K562 (cell line): Measurements from ENCODE around the gene RPRD1B. TPM values are rescaled to one million over a fixed set of nuclear protein-coding genes. Genes with fewer than 3 reads are reported as not detected.

Experiments
- ATAC-seq: fragments of 200-7000 bp; cut with Tn5 transposase; 3 replicates; pipeline ENCODE4 v1.9.1; 2020; ENCODE audit warnings: moderate library complexity
- BruUV-seq: library from RNA; stranded (reverse); fragments of 400-500 nt; replicated peaks from 2 replicates; lab custom pipeline; 2021; lab: Mats Ljungman, UMichigan
- CTCF ChIA-PET: fragments of 300-600 bp; formaldehyde crosslinking; extraction: SDS; loops from one replicate; lab custom pipeline; 2021; ENCODE audit warnings: low intra/inter-chr PET ratio; lab: Yijun Ruan, JAX
- POLR2A ChIA-PET: fragments of 300-600, 350-650 bp; sonication (Branson Sonifier 250); formaldehyde crosslinking; extraction: SDS; loops from one replicate; lab custom pipeline; 2021; ENCODE audit warnings: antibody characterized with exemption, inconsistent platforms; lab: Yijun Ruan, JAX
- DNase-seq, 4 experiments: peaks; one replicate each; pipeline versions ENCODE4 v3.0.0 to v3.0.0-alpha.2; 2011 to 2018; ENCODE audit warnings: low spot score in 3 of 4, mixed read lengths in 3 of 4; ENCODE audit errors: extremely low read depth in 1 of 4
- FAIRE-seq: peaks from 2 replicates; lab custom pipeline; 2011; peaks lifted over from hg19 to GRCh38; lab: Jason Lieb, UNC
- H2AFZ ChIP-seq: 2 replicates; pipeline ENCODE4 v1.6.0; 2011; ENCODE audit warnings: low read depth, low read length, control low read depth, inconsistent platforms
- H3K27ac ChIP-seq: fragments of 200-600 bp; 3 replicates; pipeline ENCODE4 v1.8.0; 2011; ENCODE audit warnings: low read depth, mild to moderate bottlenecking, control low read depth, inconsistent platforms, low read length, moderate library complexity, mixed read lengths; ENCODE audit errors: extremely low read depth
- H3K27me3 ChIP-seq, 2 experiments: fragments of 300-600 bp in 1 of 2; 2 replicates in 1 of 2; 3 replicates in 1 of 2; pipeline versions ENCODE4 v1.6.0 to v1.8.0; 2011; ENCODE audit warnings: inconsistent platforms in 2 of 2, low read length in 2 of 2, mild to moderate bottlenecking in 1 of 2, mixed read lengths in 1 of 2, moderate library complexity in 1 of 2; ENCODE audit not compliant: control insufficient read depth in 2 of 2, insufficient read depth in 2 of 2
- H3K36me3 ChIP-seq: fragments of 300-600 bp; 3 replicates; pipeline ENCODE4 v1.8.0; 2011; ENCODE audit warnings: mild to moderate bottlenecking, low read length, inconsistent platforms; ENCODE audit not compliant: control insufficient read depth, insufficient read depth
- H3K4me1 ChIP-seq, 2 experiments: fragments of 200-600 bp in 1 of 2; replicated peaks in 1 of 2; 2 replicates in 1 of 2; 3 replicates in 1 of 2; pipeline versions ENCODE4 v1.5.1 to v1.8.0; 2011; ENCODE audit warnings: inconsistent platforms in 2 of 2, low read length in 2 of 2, mild to moderate bottlenecking in 1 of 2, mixed read lengths in 1 of 2, moderate library complexity in 1 of 2; ENCODE audit not compliant: control insufficient read depth in 2 of 2, insufficient read depth in 2 of 2
- H3K4me2 ChIP-seq: 2 replicates; pipeline ENCODE4 v1.6.1; 2011; ENCODE audit warnings: low read length, control low read depth, inconsistent platforms, mixed read lengths; ENCODE audit not compliant: insufficient read depth
- H3K4me3 ChIP-seq: fragments of 200-600 bp; sonication (generic), shearing (Covaris generic); 2 replicates; pipeline ENCODE4 v1.5.1; 2016; ENCODE audit warnings: control low read depth, inconsistent platforms
- H3K79me2 ChIP-seq: fragments of 200-600 bp; 3 replicates; pipeline ENCODE4 v1.8.0; 2011; ENCODE audit warnings: low read length, inconsistent platforms; ENCODE audit not compliant: control insufficient read depth, insufficient read depth
- H3K9ac ChIP-seq, 2 experiments: 2 replicates each; pipeline versions ENCODE4 v1.6.0 to v1.6.1; 2011; ENCODE audit warnings: low read depth in 2 of 2, low read length in 2 of 2, control low read depth in 1 of 2, inconsistent platforms in 1 of 2, mild to moderate bottlenecking in 1 of 2, mixed read lengths in 1 of 2; ENCODE audit not compliant: insufficient read depth in 1 of 2
- H3K9me1 ChIP-seq: one replicate; pipeline ENCODE4 v1.6.0; 2011; ENCODE audit warnings: inconsistent platforms, mild to moderate bottlenecking, low read length, moderate library complexity; ENCODE audit not compliant: control insufficient read depth, insufficient read depth
- H3K9me3 ChIP-seq: replicated peaks from 2 replicates; pipeline ENCODE4 v1.5.1; 2011; ENCODE audit warnings: low read depth, low read length, inconsistent platforms; ENCODE audit not compliant: control insufficient read depth, insufficient read depth
- H4K20me1 ChIP-seq: replicated peaks from 2 replicates; pipeline ENCODE4 v1.6.1; 2011; ENCODE audit warnings: low read length, inconsistent platforms, mixed read lengths; ENCODE audit not compliant: control insufficient read depth, insufficient read depth
- NFXL1 ChIP-seq: fragments of 450-650 bp; formaldehyde crosslinking; IDR thresholded peaks from 2 replicates; pipeline ENCODE4 v1.4.0; 2021; ENCODE audit warnings: mild to moderate bottlenecking
- POLR2B ChIP-seq: fragments of 450-650 bp; IDR thresholded peaks from 2 replicates; pipeline ENCODE4 v1.6.1; 2018; ENCODE audit warnings: low read depth; ENCODE audit not compliant: partially characterized antibody
- ZBTB8A ChIP-seq: fragments of 450-650 bp; IDR thresholded peaks from 2 replicates; pipeline ENCODE4 v1.6.1; 2018; ENCODE audit warnings: mild to moderate bottlenecking, moderate library complexity; ENCODE audit not compliant: partially characterized antibody
- ZNF75A ChIP-seq: fragments of 450-650 bp; formaldehyde crosslinking; IDR thresholded peaks from 2 replicates; pipeline ENCODE4 v1.4.0; 2020; ENCODE audit warnings: mild to moderate bottlenecking
- WGBS: fragments of 100-300 bp; shearing (Covaris generic); methylation state at CpG from one replicate; pipeline ENCODE4 v1.1.6; 2016; ENCODE audit warnings: low coverage, mixed read lengths; ENCODE audit not compliant: insufficient coverage; ENCODE audit errors: missing lambda C conversion rate; 5-methylcytosine and 5-hydroxymethylcytosine counted together
- in situ Hi-C: fragments of 300-500 bp; cut with MboI; formaldehyde crosslinking; loops from 4 replicates; pipeline ENCODE4 v1.15.0; 2018; ENCODE audit warnings: inconsistent platforms, mixed read lengths
- intact Hi-C: fragments of 100-400 bp; cut with micrococcal nuclease; formaldehyde crosslinking; loops from 2 replicates; pipeline ENCODE4 v1.14.2; 2022
- polyA plus RNA-seq, 8 experiments: library from polyadenylated mRNA; depleted of rRNA in 4 of 8; stranded (reverse) in 5 of 8; unstranded in 3 of 8; fragments of >200 nt; fragmentation: Nextera tagmentation in 2 of 8; fragmentation: Illumina TruSeq in 1 of 8; extraction: Ambion mirVana in 2 of 8; extraction: Trizol in 1 of 8; gene quantifications; 2 replicates each; pipeline versions ENCODE4 v1.2.1 to v1.2.3, GENCODE V29; 2011 to 2014; ENCODE audit warnings: inconsistent platforms in 1 of 8, missing spikeins in 1 of 8
- total RNA-seq, 7 experiments: library from RNA; depleted of rRNA in 6 of 7; stranded (reverse); fragments of >200 nt in 6 of 7; fragmentation: Illumina TruSeq in 2 of 7; extraction: Trizol in 2 of 7; gene quantifications; 2 replicates each; pipeline versions ENCODE4 v1.2.1 to v1.2.3, GENCODE V29; 2011 to 2021; ENCODE audit warnings: low replicate concordance in 1 of 7

The RPRD1B gene
- total and polyA plus RNA-seq, 9 of the 15 experiments (the other 6 are each of a cell fraction or from before 2014, with no cell fraction given): 5.5 to 43.0 (median 24.4) TPM

DNA sequence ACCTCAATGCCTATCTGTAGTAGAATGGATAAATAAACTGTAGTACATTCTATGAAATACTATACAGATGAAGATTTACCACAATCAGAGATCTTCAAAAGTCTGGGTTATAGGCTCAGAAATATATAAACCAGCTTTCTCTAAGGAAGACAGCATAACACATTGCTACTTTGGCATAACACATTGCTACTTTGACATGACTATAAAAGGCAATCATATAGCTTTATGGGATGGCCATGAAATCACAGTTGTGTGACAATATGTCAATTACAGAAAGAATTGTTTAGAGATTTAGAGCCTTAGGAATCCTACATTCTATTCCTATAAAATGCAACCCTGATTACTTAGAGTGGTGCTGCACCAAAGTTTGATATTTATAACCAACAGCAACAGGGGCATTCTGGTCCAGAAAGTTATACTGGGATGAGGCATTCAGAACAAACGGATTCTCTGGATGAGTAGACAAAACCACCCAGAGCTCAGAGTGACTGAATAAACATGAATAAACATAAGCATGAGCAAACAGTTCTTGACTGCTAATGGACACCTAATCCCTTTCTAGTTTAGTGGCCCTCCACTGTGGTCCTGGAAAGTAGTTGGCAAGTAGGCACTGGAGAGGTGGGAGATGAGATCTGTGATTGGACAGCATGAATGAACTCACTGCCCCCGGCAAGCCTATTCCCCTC lies 12.3 kb upstream of the RPRD1B start:
- no peaks in the 10 kb centered on the region for H3K9me1 ChIP-seq
- H3K9me3 ChIP-seq: peaks cover 7% of the 10 kb centered on the region
- POLR2A ChIA-PET: interaction anchor here (0.7 to 1.2 kb wide), 2 partner anchors 8 to 12 kb away, joined by 3 to 5 read pairs; partner anchors contain the start of gene TTI1
- CTCF ChIA-PET: no interaction called here
- H3K4me2 ChIP-seq: no peak overlapping the region
- no peak overlapping the region for H3K4me3 ChIP-seq
- no peak for DNase-seq
- no peak for FAIRE-seq
- TF ChIP-seq POLR2B: no peak
- TF ChIP-seq ZBTB8A: no peak
- TF ChIP-seq ZNF75A: no peak
- no peak for TF ChIP-seq NFXL1
- TF ChIP-seq, all 486 proteins: peak for 0
- WGBS: 62% methylated on average over 2 of the region's 2 CpGs
- Histone ChIP-seq H3K79me2 (peaks cover 97% of the 10 kb centered on the region), H3K36me3 (peaks cover 76% of the 10 kb centered on the region), H3K9ac (no peak overlapping the region), H4K20me1 (no peaks in the 10 kb centered on the region; the same call in 1 of the 2 replicates), H2AFZ (no peak overlapping the region), H3K27ac (no peak overlapping the region), H3K4me1 (no peaks in the 10 kb centered on the region), H3K27me3 (no peaks in the 10 kb centered on the region)
- intact Hi-C loops: no loop called here
- in situ Hi-C loops: no loop called here
- BruUV-seq: no TSS peak
- no peak for ATAC-seq
